ENCODE measurements around the gene ANKRD36C. TPM values are rescaled to one million over a fixed set of nuclear protein-coding genes. Genes with fewer than 3 reads are reported as not detected.
"Not testable (repeated sequence)": the region's sequence is repeated elsewhere in the genome, so short reads cannot be mapped to it uniquely, and the experiment has no call there.

ANKRD36C gene
- total and polyA plus RNA-seq, 9 of the 15 experiments (the other 6 are each of a cell fraction or from before 2014, with no cell fraction given): 4.4 to 51.6 (median 11.9) TPM

DNA sequence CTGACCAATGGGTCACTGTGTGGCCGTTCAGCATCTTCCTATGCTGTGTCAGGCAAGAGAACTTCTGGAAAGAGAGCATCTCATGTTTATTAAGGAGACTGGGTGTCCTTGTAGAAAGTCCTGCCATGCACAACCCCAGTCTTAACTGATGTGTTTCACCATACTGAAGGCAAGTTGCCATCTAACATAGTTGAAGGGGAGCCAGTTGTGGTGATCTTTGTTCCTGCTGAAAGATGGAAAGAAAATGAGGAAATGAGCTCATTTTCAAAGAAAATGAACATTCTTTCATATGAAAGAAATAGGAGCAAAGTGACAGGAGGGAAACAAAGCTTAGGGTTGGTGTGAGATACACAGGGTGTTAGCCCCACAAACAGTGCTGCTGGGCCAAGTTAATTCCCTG is 178.3 kb downstream of the ANKRD36C start:
- H3K27me3 ChIP-seq (ENCODE audit: control insufficient read depth in 2 of 2, insufficient read depth in 2 of 2, low read length in 2 of 2); H4K20me1 ChIP-seq (replicated peaks; ENCODE audit: control insufficient read depth, insufficient read depth, low read length); H3K4me1 ChIP-seq (replicated peaks in 1 of 2; ENCODE audit: control insufficient read depth in 2 of 2, insufficient read depth in 2 of 2, low read length in 2 of 2); H3K9me1 ChIP-seq (ENCODE audit: control insufficient read depth, insufficient read depth, low read length); H3K9me3 ChIP-seq (replicated peaks; ENCODE audit: control insufficient read depth, insufficient read depth, low read depth, low read length); H3K9ac ChIP-seq (ENCODE audit: insufficient read depth in 1 of 2, low read depth in 2 of 2, low read length in 2 of 2); H3K27ac ChIP-seq (ENCODE audit: extremely low read depth, low read depth, low read length); ATAC-seq; FAIRE-seq; H2AFZ ChIP-seq (ENCODE audit: low read depth, low read length); H3K79me2 ChIP-seq (ENCODE audit: control insufficient read depth, insufficient read depth, low read length); CTCF ChIA-PET (ENCODE audit: low intra/inter-chr PET ratio); H3K4me2 ChIP-seq (ENCODE audit: insufficient read depth, low read length); H3K36me3 ChIP-seq (ENCODE audit: control insufficient read depth, insufficient read depth, low read length); BruUV-seq (replicated peaks); intact Hi-C loops (cut with micrococcal nuclease); POLR2A ChIA-PET; DNase-seq (ENCODE audit: extremely low read depth in 1 of 4, low spot score in 3 of 4); H3K4me3 ChIP-seq: not testable (repeated sequence)
- in situ Hi-C loops (cut with MboI): loop anchor here (5.0 to 25.0 kb wide), 2 partner anchors 1474 to 1599 kb away; no protein-coding TSS in a partner anchor
- 8% methylated on average over 1 of the region's 1 CpG for WGBS (ENCODE audit: insufficient coverage, low coverage, missing lambda C conversion rate)

DNA sequence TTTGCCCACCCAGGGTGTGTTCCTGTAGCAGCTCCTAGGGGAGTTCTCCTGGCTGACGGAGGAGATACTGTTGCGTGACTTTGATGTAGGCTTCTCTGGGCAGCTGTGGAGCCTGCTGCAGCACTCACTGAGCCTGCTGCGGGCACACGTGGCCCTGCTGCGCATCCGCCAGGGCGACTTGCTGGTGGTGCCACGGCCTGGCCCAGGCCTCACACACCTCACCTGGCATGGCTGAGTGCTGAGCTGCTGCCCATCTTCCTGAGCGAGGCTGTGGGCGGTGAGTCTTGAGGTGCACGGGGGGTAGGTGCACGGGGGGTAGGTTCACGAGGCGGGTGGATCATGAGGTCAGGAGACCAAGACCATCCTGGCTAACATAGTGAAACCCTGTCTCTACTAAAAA is 191.7 kb downstream of the ANKRD36C start:
- no peak for DNase-seq (ENCODE audit: extremely low read depth in 1 of 4, low spot score in 3 of 4)
- H3K4me1 ChIP-seq (replicated peaks in 1 of 2; ENCODE audit: control insufficient read depth in 2 of 2, insufficient read depth in 2 of 2, low read length in 2 of 2): no peaks in the 10 kb centered on the region
- BruUV-seq (replicated peaks): no TSS peak
- H3K9me3 ChIP-seq (replicated peaks; ENCODE audit: control insufficient read depth, insufficient read depth, low read depth, low read length): no peaks in the 10 kb centered on the region
- H2AFZ ChIP-seq (ENCODE audit: low read depth, low read length): no peak overlapping the region
- CTCF ChIA-PET (ENCODE audit: low intra/inter-chr PET ratio): no interaction called here
- H3K27ac ChIP-seq (ENCODE audit: extremely low read depth, low read depth, low read length): no peak overlapping the region
- TF ChIP-seq POLR3G (IDR thresholded peaks at IDR 0.05; ENCODE audit: extremely low read depth, insufficient read length, insufficient replicate concordance) (no peak), NFXL1 (CRISPR knock-in tag; IDR thresholded peaks at IDR 0.05) (no peak), RFX5 (IDR thresholded peaks at IDR 0.05; ENCODE audit: low read depth, low read length) (no peak), SMAD3 (CRISPR knock-in tag; conservative IDR thresholded peaks at IDR 0.05) (no peak), FOXA3 (CRISPR knock-in tag; conservative IDR thresholded peaks at IDR 0.05 in 1 of 2, IDR thresholded peaks at IDR 0.05 in 1 of 2) (no peak), ZNF780A (CRISPR knock-in tag; IDR thresholded peaks at IDR 0.05) (no peak), FOXJ3 (CRISPR knock-in tag; IDR thresholded peaks at IDR 0.05) (no peak), ELF1 (tag; IDR thresholded peaks at IDR 0.05) (no peak)
- WGBS (ENCODE audit: insufficient coverage, low coverage, missing lambda C conversion rate): 5% methylated on average over 14 of the region's 14 CpGs
- H3K36me3 ChIP-seq (ENCODE audit: control insufficient read depth, insufficient read depth, low read length): no peaks in the 10 kb centered on the region
- intact Hi-C loops (cut with micrococcal nuclease): no loop called here
- POLR2A ChIA-PET: no interaction called here
- no peaks in the 10 kb centered on the region for H3K9me1 ChIP-seq (ENCODE audit: control insufficient read depth, insufficient read depth, low read length)
- in situ Hi-C loops (cut with MboI): loop anchor here (25.0 kb wide), 4 partner anchors 212 to 1612 kb away; partner anchors contain the start of gene NEURL3
- no peak overlapping the region for H3K9ac ChIP-seq (ENCODE audit: insufficient read depth in 1 of 2, low read depth in 2 of 2, low read length in 2 of 2)
- FAIRE-seq: no peak
- no peak overlapping the region for H3K4me3 ChIP-seq
- ATAC-seq: no peak; the same call in 2 of the 3 replicates
- H3K4me2 ChIP-seq (ENCODE audit: insufficient read depth, low read length): no peak overlapping the region
- H4K20me1 ChIP-seq (replicated peaks; ENCODE audit: control insufficient read depth, insufficient read depth, low read length): no peaks in the 10 kb centered on the region
- H3K79me2 ChIP-seq (ENCODE audit: control insufficient read depth, insufficient read depth, low read length): no peaks in the 10 kb centered on the region
- H3K27me3 ChIP-seq (ENCODE audit: control insufficient read depth in 2 of 2, insufficient read depth in 2 of 2, low read length in 2 of 2): no peaks in the 10 kb centered on the region

DNA sequence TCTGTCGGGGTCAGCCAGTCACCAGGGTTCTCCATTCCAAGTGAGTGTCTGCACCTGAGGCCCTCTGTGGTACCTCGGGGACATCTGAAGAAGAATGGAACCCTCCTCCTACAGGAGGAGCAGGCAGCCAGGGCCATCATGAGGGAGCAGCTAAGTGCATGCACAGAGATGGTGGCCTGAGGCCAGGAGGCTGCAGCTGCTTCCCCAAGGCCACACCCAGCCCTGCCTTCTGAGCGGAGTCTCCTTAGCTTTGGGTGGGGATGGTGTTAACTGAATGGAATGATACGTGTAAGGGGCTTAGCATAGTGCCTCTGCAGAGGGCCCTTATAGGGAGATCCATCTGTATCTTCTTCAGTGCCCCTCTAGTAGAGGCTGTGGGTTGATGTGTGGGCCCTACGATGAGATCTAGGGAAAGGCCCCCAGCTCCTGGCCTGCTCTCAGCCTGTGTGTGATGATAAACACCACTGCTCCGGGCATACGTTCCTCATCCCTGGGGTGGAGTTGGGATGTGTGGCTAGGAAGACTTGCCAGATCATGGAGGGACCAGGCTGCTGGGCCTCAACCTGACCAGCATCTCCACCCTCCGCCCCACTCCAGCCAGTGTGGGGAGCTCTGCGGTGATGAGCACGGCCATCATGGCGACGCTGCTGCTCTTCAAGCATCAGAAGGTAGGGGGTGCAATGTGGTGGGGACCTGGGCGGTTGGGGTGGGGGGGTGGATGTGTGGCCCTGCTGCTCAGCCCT is 192.3 kb downstream of the ANKRD36C start:
- H3K9me3 ChIP-seq (replicated peaks; ENCODE audit: control insufficient read depth, insufficient read depth, low read depth, low read length); H3K9me1 ChIP-seq (ENCODE audit: control insufficient read depth, insufficient read depth, low read length); H3K9ac ChIP-seq (ENCODE audit: insufficient read depth in 1 of 2, low read depth in 2 of 2, low read length in 2 of 2); intact Hi-C loops (cut with micrococcal nuclease); H3K4me1 ChIP-seq (replicated peaks in 1 of 2; ENCODE audit: control insufficient read depth in 2 of 2, insufficient read depth in 2 of 2, low read length in 2 of 2); FAIRE-seq; CTCF ChIA-PET (ENCODE audit: low intra/inter-chr PET ratio); H3K36me3 ChIP-seq (ENCODE audit: control insufficient read depth, insufficient read depth, low read length); H3K79me2 ChIP-seq (ENCODE audit: control insufficient read depth, insufficient read depth, low read length); H3K4me2 ChIP-seq (ENCODE audit: insufficient read depth, low read length); H3K27ac ChIP-seq (ENCODE audit: extremely low read depth, low read depth, low read length); H3K27me3 ChIP-seq (ENCODE audit: control insufficient read depth in 2 of 2, insufficient read depth in 2 of 2, low read length in 2 of 2); POLR2A ChIA-PET; H3K4me3 ChIP-seq; H2AFZ ChIP-seq (ENCODE audit: low read depth, low read length); DNase-seq (ENCODE audit: extremely low read depth in 1 of 4, low spot score in 3 of 4); H4K20me1 ChIP-seq (replicated peaks; ENCODE audit: control insufficient read depth, insufficient read depth, low read length); BruUV-seq (replicated peaks): not testable (repeated sequence)
- 5% methylated on average over 13 of the region's 13 CpGs for WGBS (ENCODE audit: insufficient coverage, low coverage, missing lambda C conversion rate)
- peak; percentile 47 for ATAC-seq
- in situ Hi-C loops (cut with MboI): loop anchor here (25.0 kb wide), 3 partner anchors 213 to 713 kb away; partner anchors contain the start of gene NEURL3

Data from K562 (cell line).